ENCODE measurements around the gene TMEM87A.

TMEM87A gene

GRCh38 chr15:42191610-42192346, 81.5 kb downstream of the TMEM87A start:
- Histone ChIP-seq H3K79me2 (ENCODE audit: insufficient read depth, low read depth) (no peaks in the 10 kb centered on the region), H3K4me2 (no peak overlapping the region), H2AFZ (ENCODE audit: low read depth) (no peak overlapping the region), H3K4me3 (IDR thresholded peaks at IDR 0.05; ENCODE audit: insufficient read depth, low read depth, low read length) (no peak overlapping the region), H3K27me3 (ENCODE audit: insufficient read depth, low read depth) (no peaks in the 10 kb centered on the region), H4K20me1 (ENCODE audit: insufficient read depth) (no peaks in the 10 kb centered on the region), H3K9ac (no peak overlapping the region), H3K27ac (no peak overlapping the region), H3K4me1 (ENCODE audit: low read depth, poor library complexity, severe bottlenecking) (peaks cover 4% of the 10 kb centered on the region), H3K36me3 (ENCODE audit: insufficient read depth) (no peaks in the 10 kb centered on the region; the same call in 1 of the 2 replicates)
- TF ChIP-seq CTCF (conservative IDR thresholded peaks at IDR 0.05; ENCODE audit: low read depth, low read length) = no peak

- Histone ChIP-seq H3K4me3 (IDR thresholded peaks at IDR 0.05; ENCODE audit: insufficient read depth, low read depth, low read length) (no peak overlapping the region), H3K36me3 (ENCODE audit: insufficient read depth) (no peaks in the 10 kb centered on the region; the same call in 1 of the 2 replicates), H3K4me1 (ENCODE audit: low read depth, poor library complexity, severe bottlenecking) (peaks cover 4% of the 10 kb centered on the region), H3K27me3 (ENCODE audit: insufficient read depth, low read depth) (no peaks in the 10 kb centered on the region), H4K20me1 (ENCODE audit: insufficient read depth) (no peaks in the 10 kb centered on the region), H2AFZ (ENCODE audit: low read depth) (no peak overlapping the region), H3K4me2 (no peak overlapping the region), H3K9ac (no peak overlapping the region), H3K79me2 (ENCODE audit: insufficient read depth, low read depth) (no peaks in the 10 kb centered on the region), H3K27ac (no peak overlapping the region)
- no peak for TF ChIP-seq CTCF (conservative IDR thresholded peaks at IDR 0.05; ENCODE audit: low read depth, low read length)
Observed at GRCh38 chr15:42190370-42190769, 82.9 kb downstream of the TMEM87A start.

DNA sequence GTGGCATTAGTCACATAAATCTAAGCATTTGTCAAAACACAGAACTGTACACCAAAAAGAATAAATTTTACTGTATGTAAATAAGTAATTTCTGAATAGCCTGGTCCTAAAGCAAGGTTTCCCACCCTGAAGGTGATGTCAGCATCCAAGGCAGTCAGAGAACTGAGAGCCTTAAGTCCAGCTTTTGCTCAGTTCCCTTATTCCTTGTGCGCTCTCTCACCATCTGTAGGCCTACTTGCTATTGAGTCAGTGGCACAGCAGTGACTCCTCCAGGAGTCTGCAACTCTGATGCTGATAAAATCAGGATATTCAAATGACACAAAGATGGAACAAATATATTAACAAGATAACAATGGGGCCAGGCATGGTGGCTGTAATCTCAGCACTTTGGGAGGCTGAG, 87.4 kb downstream of the TMEM87A start:
- no peaks in the 10 kb centered on the region for H3K27me3 ChIP-seq (ENCODE audit: insufficient read depth, low read depth)
- H3K27ac ChIP-seq = no peak overlapping the region
- no peak overlapping the region for H3K4me2 ChIP-seq
- H3K36me3 ChIP-seq (ENCODE audit: insufficient read depth) = no peaks in the 10 kb centered on the region; the same call in 1 of the 2 replicates
- H3K9ac ChIP-seq = no peak overlapping the region
- no peaks in the 10 kb centered on the region for H4K20me1 ChIP-seq (ENCODE audit: insufficient read depth)
- H2AFZ ChIP-seq (ENCODE audit: low read depth) = no peak overlapping the region
- H3K79me2 ChIP-seq (ENCODE audit: insufficient read depth, low read depth) = no peaks in the 10 kb centered on the region
- TF ChIP-seq CTCF (conservative IDR thresholded peaks at IDR 0.05; ENCODE audit: low read depth, low read length) = no peak
- H3K4me3 ChIP-seq (IDR thresholded peaks at IDR 0.05; ENCODE audit: insufficient read depth, low read depth, low read length) = no peak overlapping the region
- H3K4me1 ChIP-seq (ENCODE audit: low read depth, poor library complexity, severe bottlenecking) = peaks cover 4% of the 10 kb centered on the region

- Histone ChIP-seq H3K4me3 (IDR thresholded peaks at IDR 0.05; ENCODE audit: insufficient read depth, low read depth, low read length) (no peak overlapping the region), H3K79me2 (ENCODE audit: insufficient read depth, low read depth) (no peaks in the 10 kb centered on the region), H2AFZ (ENCODE audit: low read depth) (no peak overlapping the region), H3K9ac (no peak overlapping the region), H4K20me1 (ENCODE audit: insufficient read depth) (no peaks in the 10 kb centered on the region), H3K4me1 (ENCODE audit: low read depth, poor library complexity, severe bottlenecking) (no peaks in the 10 kb centered on the region), H3K27me3 (ENCODE audit: insufficient read depth, low read depth) (no peaks in the 10 kb centered on the region), H3K36me3 (ENCODE audit: insufficient read depth) (no peaks in the 10 kb centered on the region), H3K27ac (no peak overlapping the region), H3K4me2 (no peak overlapping the region)
- no peak for TF ChIP-seq CTCF (conservative IDR thresholded peaks at IDR 0.05; ENCODE audit: low read depth, low read length)
Observed at GRCh38 chr15:42184736-42185135, 88.5 kb downstream of the TMEM87A start.

All from KMS-11 (cell line).